ENCODE results near the gene ASCL2. TPM values are rescaled to one million over a fixed set of nuclear protein-coding genes. Genes with fewer than 3 reads are reported as not detected.

Gene ASCL2
- total RNA-seq, 1 donor from 2014 or later: 2.2 TPM

DNA sequence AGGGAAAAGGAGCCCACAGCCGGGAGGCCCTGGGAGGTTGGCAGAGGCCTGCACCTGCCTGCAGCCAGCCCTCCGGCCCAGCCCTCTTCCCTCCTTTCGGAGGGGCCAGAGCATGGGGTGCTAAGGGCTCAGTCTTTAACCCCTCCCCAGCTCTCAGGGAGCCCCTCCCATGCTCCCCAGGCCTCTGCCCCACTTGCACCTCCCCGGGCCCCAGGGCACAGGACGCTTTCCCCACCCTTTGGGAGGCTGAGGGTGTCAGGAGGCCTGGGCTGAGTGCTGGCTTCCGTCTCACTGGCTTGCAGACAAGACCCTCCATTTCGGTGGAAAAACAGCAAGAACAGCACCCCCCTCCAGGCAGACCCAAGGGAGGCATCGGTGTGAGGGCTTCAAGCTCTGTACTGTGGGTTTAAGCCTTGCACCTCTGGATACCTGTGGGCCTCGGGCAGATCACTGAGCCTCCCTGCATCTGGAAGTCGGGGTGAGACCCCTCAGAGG, 7.3 kb downstream of the ASCL2 start:
- no peak overlapping the region for H3K27ac ChIP-seq
- no peak overlapping the region for H3K4me3 ChIP-seq
- H3K9me3 ChIP-seq: no peaks in the 10 kb centered on the region
- no peak for ATAC-seq
- H3K27me3 ChIP-seq: no peaks in the 10 kb centered on the region
- no peaks in the 10 kb centered on the region for H3K36me3 ChIP-seq
- intact Hi-C loops (cut with DNase I): no loop called here
- no peak for DNase-seq
- TF ChIP-seq, protein P1, sequence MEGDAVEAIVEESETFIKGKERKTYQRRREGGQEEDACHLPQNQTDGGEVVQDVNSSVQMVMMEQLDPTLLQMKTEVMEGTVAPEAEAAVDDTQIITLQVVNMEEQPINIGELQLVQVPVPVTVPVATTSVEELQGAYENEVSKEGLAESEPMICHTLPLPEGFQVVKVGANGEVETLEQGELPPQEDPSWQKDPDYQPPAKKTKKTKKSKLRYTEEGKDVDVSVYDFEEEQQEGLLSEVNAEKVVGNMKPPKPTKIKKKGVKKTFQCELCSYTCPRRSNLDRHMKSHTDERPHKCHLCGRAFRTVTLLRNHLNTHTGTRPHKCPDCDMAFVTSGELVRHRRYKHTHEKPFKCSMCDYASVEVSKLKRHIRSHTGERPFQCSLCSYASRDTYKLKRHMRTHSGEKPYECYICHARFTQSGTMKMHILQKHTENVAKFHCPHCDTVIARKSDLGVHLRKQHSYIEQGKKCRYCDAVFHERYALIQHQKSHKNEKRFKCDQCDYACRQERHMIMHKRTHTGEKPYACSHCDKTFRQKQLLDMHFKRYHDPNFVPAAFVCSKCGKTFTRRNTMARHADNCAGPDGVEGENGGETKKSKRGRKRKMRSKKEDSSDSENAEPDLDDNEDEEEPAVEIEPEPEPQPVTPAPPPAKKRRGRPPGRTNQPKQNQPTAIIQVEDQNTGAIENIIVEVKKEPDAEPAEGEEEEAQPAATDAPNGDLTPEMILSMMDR (IDR thresholded peaks at IDR 0.05): no peak
- H3K4me1 ChIP-seq: no peaks in the 10 kb centered on the region

DNA sequence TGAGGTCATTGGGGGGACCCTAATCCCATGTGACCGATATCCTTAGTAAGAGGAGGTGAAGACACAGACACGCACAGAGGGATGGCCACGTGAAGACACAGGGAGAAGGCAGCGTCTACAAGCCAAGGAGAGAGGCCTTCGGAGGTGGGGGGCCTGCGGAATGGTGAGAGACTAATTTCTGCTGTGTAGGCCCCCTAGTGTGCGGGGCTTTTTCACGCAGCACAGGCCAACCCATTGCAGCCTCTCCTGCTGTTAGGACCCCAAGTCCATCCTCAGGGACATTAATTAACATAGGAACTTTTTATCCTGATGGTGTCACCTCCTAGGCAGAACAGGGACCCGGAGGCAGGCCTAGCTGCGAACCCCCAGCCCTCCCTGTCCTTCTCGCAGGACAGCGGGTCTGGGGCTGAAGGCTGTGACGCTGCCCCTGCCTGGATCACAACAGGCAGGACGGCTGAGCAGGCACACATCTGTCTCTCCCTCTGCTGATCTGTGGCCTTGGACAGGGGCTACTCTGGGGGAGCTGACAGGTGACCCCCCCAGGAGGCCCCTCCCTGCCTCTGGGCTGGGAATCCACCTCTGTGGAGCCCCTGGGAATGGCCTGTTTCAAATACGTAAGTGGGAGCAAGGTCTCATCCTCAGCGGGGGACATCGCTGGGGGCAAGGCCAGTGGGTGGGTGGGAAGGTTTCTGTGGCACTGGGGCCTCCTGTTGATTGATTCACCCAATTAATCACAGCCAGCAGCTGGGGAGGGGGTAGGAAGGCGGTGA, 7.9 kb downstream of the ASCL2 start:
- ATAC-seq: no peak
- TF ChIP-seq, protein P1 (IDR thresholded peaks at IDR 0.05): no peak

DNA sequence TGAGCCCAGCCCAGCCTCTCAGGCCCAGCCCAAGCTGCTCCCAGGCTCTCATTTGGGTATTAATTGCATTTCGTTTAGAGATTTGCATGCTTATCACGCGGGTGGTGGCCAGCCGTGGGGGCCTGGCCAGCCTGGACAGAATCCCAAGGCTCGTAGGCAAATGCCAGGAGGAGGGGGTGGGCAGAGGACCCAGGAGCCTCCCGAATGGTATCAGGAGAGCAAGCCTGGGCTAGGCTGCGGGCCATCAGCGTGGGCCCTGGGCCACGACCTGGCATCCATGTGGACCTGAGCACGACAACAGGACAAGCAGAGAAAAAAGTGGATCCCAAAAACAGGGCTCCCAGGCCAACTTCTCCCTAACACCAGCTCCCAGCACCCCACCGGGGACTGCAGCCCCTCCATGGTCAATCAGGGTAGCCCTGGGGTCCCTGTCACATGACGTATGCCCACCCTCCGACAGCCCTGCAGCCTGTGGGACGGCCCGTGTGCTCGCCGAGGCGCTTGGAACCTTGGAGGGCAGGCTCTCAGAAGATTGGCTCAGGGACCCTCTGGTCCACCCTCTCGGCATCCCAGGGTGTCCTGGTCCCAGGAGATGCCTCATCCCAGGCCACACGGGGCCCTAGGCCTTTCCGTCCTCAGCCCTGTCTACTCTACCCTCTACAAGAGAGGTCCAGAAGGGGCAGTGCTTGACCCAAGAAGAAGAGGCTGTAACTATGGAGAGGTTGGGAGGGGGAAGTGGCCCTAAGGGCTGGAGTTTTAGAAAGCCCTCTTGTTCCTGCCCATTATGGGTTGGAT, 8.8 kb downstream of the ASCL2 start:
- H3K27ac ChIP-seq: no peak overlapping the region
- no peak for ATAC-seq
- intact Hi-C loops (cut with DNase I): no loop called here
- DNase-seq: peak; percentile 56
- no peak overlapping the region for H3K4me3 ChIP-seq
- H3K9me3 ChIP-seq: no peaks in the 10 kb centered on the region
- no peaks in the 10 kb centered on the region for H3K27me3 ChIP-seq
- no peaks in the 10 kb centered on the region for H3K36me3 ChIP-seq
- TF ChIP-seq, protein P1 (IDR thresholded peaks at IDR 0.05): no peak
- H3K4me1 ChIP-seq: no peaks in the 10 kb centered on the region

More for the DNA sequence above, 7.9 kb downstream of the ASCL2 start:
- intact Hi-C loops (cut with DNase I): no loop called here
- no peaks in the 10 kb centered on the region for H3K4me1 ChIP-seq
- H3K27me3 ChIP-seq: no peaks in the 10 kb centered on the region
- H3K36me3 ChIP-seq: no peaks in the 10 kb centered on the region
- no peak overlapping the region for H3K4me3 ChIP-seq
- H3K27ac ChIP-seq: no peak overlapping the region
- DNase-seq: no peak
- H3K9me3 ChIP-seq: no peaks in the 10 kb centered on the region

DNA sequence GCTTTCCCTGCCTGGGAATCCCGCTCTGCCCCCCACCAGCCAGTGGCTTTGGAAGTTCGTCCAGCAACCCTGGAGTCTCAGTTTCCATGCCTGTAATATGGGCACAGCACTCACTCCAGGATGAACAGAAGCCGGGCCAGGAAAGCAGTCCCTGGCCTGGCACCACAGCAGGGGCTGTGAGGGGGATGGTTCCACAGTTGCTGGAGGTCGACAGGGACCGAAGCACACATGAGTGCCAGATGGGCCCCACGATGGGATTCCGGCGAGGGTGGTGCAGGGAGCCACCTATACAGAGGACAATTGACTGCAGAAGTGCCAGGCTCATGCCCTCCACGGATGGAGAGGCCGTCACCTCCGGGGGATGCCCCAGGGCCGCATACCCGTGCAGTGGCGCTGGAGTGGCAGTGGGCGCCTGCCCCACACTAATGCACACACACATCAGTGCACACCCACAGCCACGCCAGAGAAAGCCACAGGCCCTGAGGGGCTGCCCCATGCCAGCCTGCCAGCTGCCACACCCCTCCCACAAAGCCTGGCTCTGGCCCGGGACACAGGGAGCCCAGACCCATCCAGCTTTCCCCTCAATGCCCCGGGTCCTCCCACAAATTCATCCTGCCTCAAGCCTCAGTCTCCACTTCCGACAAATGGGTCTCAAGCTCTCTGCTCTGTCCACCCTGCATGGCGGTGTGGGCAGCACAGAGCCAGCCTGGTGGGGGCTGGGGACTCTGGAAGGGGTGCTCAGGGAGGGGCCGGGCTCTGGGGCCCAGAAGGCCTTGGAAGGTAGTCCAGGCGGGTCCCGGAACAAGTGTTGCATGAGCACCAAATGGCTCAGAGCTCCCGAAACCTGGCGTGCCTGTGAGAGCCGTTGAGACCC, 9.7 kb downstream of the ASCL2 start:
- TF ChIP-seq, protein P1 (IDR thresholded peaks at IDR 0.05): no peak
- Histone ChIP-seq H3K27me3 (no peaks in the 10 kb centered on the region), H3K36me3 (no peaks in the 10 kb centered on the region), H3K27ac (no peak overlapping the region), H3K4me3 (no peak overlapping the region), H3K4me1 (no peaks in the 10 kb centered on the region), H3K9me3 (no peaks in the 10 kb centered on the region)
- intact Hi-C loops (cut with DNase I): no loop called here
- no peak for DNase-seq
- ATAC-seq: no peak

DNA sequence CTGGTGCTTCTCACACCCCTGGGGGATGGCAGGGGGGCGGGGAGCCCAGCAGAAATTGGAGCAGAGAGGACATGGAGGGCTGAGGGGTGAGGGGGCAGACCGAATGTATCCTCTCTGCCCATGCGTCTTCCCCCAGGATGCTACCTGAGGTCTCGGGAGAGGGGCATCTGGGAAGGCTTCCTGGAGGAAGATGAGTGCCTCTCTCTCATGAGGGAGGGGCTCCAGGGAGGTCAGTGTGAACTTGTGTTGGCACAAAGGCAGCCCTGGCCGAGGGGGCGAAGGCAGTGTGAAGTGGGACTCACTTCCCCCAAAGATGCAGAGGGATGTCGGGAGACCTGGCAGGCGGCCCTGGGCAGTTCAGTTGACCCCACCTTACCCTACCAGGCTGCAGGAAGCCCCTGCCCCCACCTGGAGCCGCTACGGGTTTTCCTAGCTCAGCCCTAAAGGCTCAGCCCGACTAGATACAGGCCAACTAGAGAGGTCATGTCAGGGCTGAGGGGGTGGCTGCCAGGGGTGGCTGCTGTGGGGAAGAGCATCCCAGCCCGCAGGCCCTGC, 10.4 kb downstream of the ASCL2 start:
- TF ChIP-seq, protein P1 (IDR thresholded peaks at IDR 0.05): no peak
- DNase-seq (peak; percentile 55), ATAC-seq (no peak)
- H3K27me3 ChIP-seq: no peaks in the 10 kb centered on the region
- H3K4me1 ChIP-seq: no peaks in the 10 kb centered on the region
- no peak overlapping the region for H3K27ac ChIP-seq
- H3K9me3 ChIP-seq: no peaks in the 10 kb centered on the region
- no peak overlapping the region for H3K4me3 ChIP-seq
- no peaks in the 10 kb centered on the region for H3K36me3 ChIP-seq
- intact Hi-C loops (cut with DNase I): no loop called here

Measured in upper lobe of right lung (tissue), 1 donor.